Mesenchymal stem cell (in vitro differentiated cells and primary cell): ENCODE data around the gene TMEM127.

Source experiments
- DNase-seq: peaks from one replicate; pipeline ENCODE4 v3.0.0-alpha.2; 2013
- H2AFZ ChIP-seq: one replicate; pipeline ENCODE4 v1.6.1; 2013; ENCODE audit warnings: low read depth, mild to moderate bottlenecking, control low read depth, inconsistent platforms, low read length, moderate library complexity
- H2AK5ac ChIP-seq: 2 replicates; pipeline ENCODE4 v1.6.1; 2013; ENCODE audit warnings: low read length, moderate library complexity, mild to moderate bottlenecking, inconsistent platforms; ENCODE audit not compliant: severe bottlenecking
- H2BK120ac ChIP-seq: one replicate; pipeline ENCODE4 v1.6.1; 2013; ENCODE audit warnings: low read depth, mild to moderate bottlenecking, inconsistent platforms, low read length, moderate library complexity
- H2BK12ac ChIP-seq, 2 experiments: one replicate each; pipeline ENCODE4 v1.6.1; 2013; ENCODE audit warnings: inconsistent platforms in 2 of 2, low read length in 2 of 2, mild to moderate bottlenecking in 2 of 2, moderate library complexity in 2 of 2, control low read depth in 1 of 2
- H2BK15ac ChIP-seq: one replicate; pipeline ENCODE4 v1.6.1; 2013; ENCODE audit warnings: mild to moderate bottlenecking, low read depth, inconsistent platforms; ENCODE audit not compliant: poor library complexity, severe bottlenecking
- H2BK5ac ChIP-seq: 2 replicates; pipeline ENCODE4 v1.6.1; 2013; ENCODE audit warnings: low read depth, mild to moderate bottlenecking, low read length, control low read depth, inconsistent platforms; ENCODE audit not compliant: poor library complexity, severe bottlenecking
- H3K14ac ChIP-seq, 2 experiments: one replicate each; pipeline ENCODE4 v1.6.1; 2013; ENCODE audit warnings: inconsistent platforms in 2 of 2, low read length in 2 of 2, control low read depth in 1 of 2, mild to moderate bottlenecking in 1 of 2, moderate library complexity in 1 of 2
- H3K18ac ChIP-seq, 2 experiments: one replicate each; pipeline ENCODE4 v1.6.1; 2013; ENCODE audit warnings: inconsistent platforms in 2 of 2, low read length in 2 of 2, control low read depth in 1 of 2, low read depth in 1 of 2, mild to moderate bottlenecking in 1 of 2
- H3K23ac ChIP-seq, 2 experiments: one replicate each; pipeline ENCODE4 v1.6.1; 2013; ENCODE audit warnings: inconsistent platforms in 2 of 2, low read length in 2 of 2, mild to moderate bottlenecking in 2 of 2, moderate library complexity in 2 of 2, control low read depth in 1 of 2
- H3K27ac ChIP-seq: 2 replicates; pipeline ENCODE4 v1.5.1; 2013; ENCODE audit warnings: mild to moderate bottlenecking, moderate library complexity, low read length, control low read depth, inconsistent platforms; ENCODE audit not compliant: poor library complexity, severe bottlenecking
- H3K27me3 ChIP-seq, 2 experiments: 2 replicates each; pipeline versions ENCODE4 v1.6.1 to v1.7.0; 2013; ENCODE audit warnings: low read length in 2 of 2, mild to moderate bottlenecking in 2 of 2, moderate library complexity in 2 of 2, control low read depth in 1 of 2, inconsistent platforms in 1 of 2; ENCODE audit not compliant: control insufficient read depth in 1 of 2, insufficient read depth in 1 of 2
- H3K36me3 ChIP-seq, 2 experiments: 2 replicates each; pipeline versions ENCODE4 v1.6.1 to v1.7.0; 2013; ENCODE audit warnings: low read length in 2 of 2, control low read depth in 1 of 2, inconsistent platforms in 1 of 2, low read depth in 1 of 2, mild to moderate bottlenecking in 1 of 2; ENCODE audit not compliant: insufficient read depth in 2 of 2, control insufficient read depth in 1 of 2
- H3K4ac ChIP-seq, 2 experiments: one replicate each; pipeline ENCODE4 v1.6.1; 2013; ENCODE audit warnings: inconsistent platforms in 2 of 2, low read length in 2 of 2, mild to moderate bottlenecking in 2 of 2, moderate library complexity in 2 of 2, control low read depth in 1 of 2, low read depth in 1 of 2
- H3K4me1 ChIP-seq: 2 replicates; pipeline ENCODE4 v1.6.1; 2013; ENCODE audit warnings: low read depth, low read length, control low read depth; ENCODE audit not compliant: control insufficient read depth, insufficient read depth
- H3K4me2 ChIP-seq: 2 replicates; pipeline ENCODE4 v1.6.1; 2013; ENCODE audit warnings: low read length, mild to moderate bottlenecking, inconsistent platforms; ENCODE audit not compliant: poor library complexity, severe bottlenecking
- H3K4me3 ChIP-seq, 2 experiments: 2 replicates each; pipeline versions ENCODE4 v1.5.1 to v1.7.0; 2013; ENCODE audit warnings: low read length in 2 of 2, mild to moderate bottlenecking in 2 of 2, control low read depth in 1 of 2, low read depth in 1 of 2; ENCODE audit not compliant: insufficient read depth in 1 of 2
- H3K79me1 ChIP-seq: replicated peaks from 2 replicates; pipeline ENCODE4 v1.6.1; 2013; ENCODE audit warnings: mild to moderate bottlenecking, control low read depth, low read length, inconsistent platforms; ENCODE audit not compliant: poor library complexity, severe bottlenecking
- H3K9ac ChIP-seq: 2 replicates; pipeline ENCODE4 v1.7.0; 2013; ENCODE audit warnings: mild to moderate bottlenecking, low read length, moderate library complexity
- H3K9me3 ChIP-seq: 2 replicates; pipeline ENCODE4 v1.7.0; 2013; ENCODE audit warnings: mild to moderate bottlenecking, low read length; ENCODE audit not compliant: control insufficient read depth
- H4K8ac ChIP-seq: one replicate; pipeline ENCODE4 v1.6.1; 2013; ENCODE audit warnings: inconsistent platforms, mild to moderate bottlenecking, low read length, moderate library complexity
- H4K91ac ChIP-seq: one replicate; pipeline ENCODE4 v1.6.1; 2013; ENCODE audit warnings: mild to moderate bottlenecking, low read length, inconsistent platforms
- WGBS: methylation state at CpG from one replicate; pipeline ENCODE4 v1.1.7; 2013; ENCODE audit warnings: mixed read lengths; 5-methylcytosine and 5-hydroxymethylcytosine counted together

TMEM127 gene

DNA sequence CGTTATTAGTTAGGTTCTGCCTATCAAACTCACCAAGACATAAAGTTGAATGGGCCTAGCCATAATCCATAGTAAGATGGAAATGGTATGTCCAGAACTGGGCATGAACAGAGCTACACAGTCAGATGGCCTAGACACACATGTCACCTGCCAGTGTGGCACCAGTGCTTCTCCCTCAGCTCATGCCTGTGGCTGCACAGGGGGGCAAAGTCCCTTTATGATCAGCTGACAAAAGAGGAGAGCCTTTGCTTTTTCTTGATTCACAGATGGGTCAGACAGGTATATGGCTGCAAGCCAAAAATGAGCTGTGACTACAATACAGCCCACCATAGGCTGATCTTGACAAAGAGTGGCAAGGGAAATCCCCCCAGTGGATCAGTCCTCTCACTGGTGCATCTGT lies 28.9 kb downstream of the TMEM127 start:
- no peak overlapping the region for H4K91ac ChIP-seq
- H2AK5ac ChIP-seq: no peak overlapping the region
- H2BK12ac ChIP-seq: no peak overlapping the region
- H3K4ac ChIP-seq: no peak overlapping the region
- no peak for DNase-seq
- H3K14ac ChIP-seq: no peak overlapping the region
- H3K27me3 ChIP-seq: no peaks in the 10 kb centered on the region
- H3K4me2 ChIP-seq: no peak overlapping the region
- no peak overlapping the region for H2BK120ac ChIP-seq
- H3K79me1 ChIP-seq: peaks cover 11% of the 10 kb centered on the region
- H3K9ac ChIP-seq: no peak overlapping the region
- peaks cover 2% of the 10 kb centered on the region for H3K4me1 ChIP-seq
- H2BK15ac ChIP-seq: no peak overlapping the region
- no peaks in the 10 kb centered on the region for H3K9me3 ChIP-seq
- no peak overlapping the region for H3K18ac ChIP-seq
- WGBS: 100% methylated on average over 1 of the region's 1 CpG
- no peak overlapping the region for H2BK5ac ChIP-seq
- peaks cover 10 to 17% of the 10 kb centered on the region in 2 experiments for H3K36me3 ChIP-seq
- H2AFZ ChIP-seq: no peak overlapping the region
- no peak overlapping the region for H4K8ac ChIP-seq
- H3K4me3 ChIP-seq: no peak overlapping the region
- H3K27ac ChIP-seq: no peak overlapping the region
- H3K23ac ChIP-seq: no peak overlapping the region

DNA sequence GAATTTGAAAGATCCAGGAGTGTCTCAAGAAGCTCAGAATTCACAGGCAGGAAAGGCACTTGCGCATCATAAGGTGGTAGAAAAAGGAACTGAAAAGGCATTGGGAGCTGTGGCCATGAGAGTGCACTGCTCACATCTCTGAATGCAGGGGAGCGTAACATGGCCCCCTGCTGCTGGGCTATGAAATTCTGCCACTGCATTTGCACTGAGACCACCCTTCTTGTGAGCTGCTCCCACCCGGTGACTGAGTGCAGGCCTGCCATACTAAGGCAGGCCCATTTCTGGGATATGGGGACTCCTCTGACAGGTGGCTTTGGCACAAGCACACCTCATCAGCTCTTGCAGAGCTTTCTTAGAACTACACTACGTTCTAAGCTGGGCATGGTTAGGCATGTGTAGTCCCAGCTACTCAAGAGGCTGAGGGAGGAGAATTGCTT lies 31.9 kb downstream of the TMEM127 start:
- no peaks in the 10 kb centered on the region for H3K9me3 ChIP-seq
- H2BK15ac ChIP-seq: no peak overlapping the region

DNA sequence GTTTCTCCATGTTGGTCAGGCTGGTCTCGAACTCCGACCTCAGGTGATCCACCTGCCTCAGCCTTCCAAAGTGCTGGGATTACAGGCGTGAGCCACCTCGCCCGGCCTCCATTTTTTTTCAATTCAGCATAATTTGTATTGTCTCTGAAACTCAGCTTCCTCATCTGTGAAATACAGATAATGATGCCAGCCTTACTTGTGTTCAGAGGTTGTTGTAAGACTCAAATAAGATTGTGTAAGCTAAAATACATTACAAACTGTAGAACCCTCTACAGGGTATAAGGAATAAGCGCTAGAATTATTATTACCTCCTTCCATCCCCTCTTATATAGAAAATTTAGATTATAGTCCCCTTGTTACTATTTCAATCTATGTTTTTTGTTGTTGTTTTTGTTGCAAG lies 32.4 kb downstream of the TMEM127 start:
- H3K4me1 ChIP-seq: peaks cover 4% of the 10 kb centered on the region
- H3K4me3 ChIP-seq: no peak overlapping the region
- H3K27ac ChIP-seq: no peak overlapping the region
- no peak overlapping the region for H3K4me2 ChIP-seq
- H2BK5ac ChIP-seq: no peak overlapping the region
- no peak overlapping the region for H2AFZ ChIP-seq
- peaks cover 3 to 4% of the 10 kb centered on the region in 2 experiments for H3K36me3 ChIP-seq
- no peak overlapping the region for H4K8ac ChIP-seq
- no peak overlapping the region for H2AK5ac ChIP-seq
- no peak overlapping the region for H2BK15ac ChIP-seq
- H2BK120ac ChIP-seq: no peak overlapping the region
- H3K23ac ChIP-seq: no peak overlapping the region
- H3K9me3 ChIP-seq: no peaks in the 10 kb centered on the region
- no peak for DNase-seq
- 95% methylated on average over 2 of the region's 6 CpGs for WGBS
- H3K14ac ChIP-seq: no peak overlapping the region
- no peak overlapping the region for H4K91ac ChIP-seq
- H3K79me1 ChIP-seq: peaks cover 20% of the 10 kb centered on the region
- no peaks in the 10 kb centered on the region for H3K27me3 ChIP-seq
- H3K4ac ChIP-seq: no peak overlapping the region
- no peak overlapping the region for H2BK12ac ChIP-seq
- H3K18ac ChIP-seq: no peak overlapping the region
- H3K9ac ChIP-seq: no peak overlapping the region

More for the DNA sequence above, 31.9 kb downstream of the TMEM127 start:
- peaks cover 20% of the 10 kb centered on the region for H3K79me1 ChIP-seq
- H3K9ac ChIP-seq: no peak overlapping the region
- no peak overlapping the region for H4K8ac ChIP-seq
- no peak overlapping the region for H3K4me3 ChIP-seq
- no peak overlapping the region for H2BK5ac ChIP-seq
- H4K91ac ChIP-seq: no peak overlapping the region
- no peak overlapping the region for H3K18ac ChIP-seq
- no peak overlapping the region for H3K23ac ChIP-seq
- DNase-seq: no peak
- no peak overlapping the region for H3K14ac ChIP-seq
- no peak overlapping the region for H3K4me2 ChIP-seq
- H3K36me3 ChIP-seq: peaks cover 3 to 4% of the 10 kb centered on the region in 2 experiments
- peaks cover 4% of the 10 kb centered on the region for H3K4me1 ChIP-seq
- H3K27ac ChIP-seq: no peak overlapping the region
- H2AFZ ChIP-seq: no peak overlapping the region
- H2AK5ac ChIP-seq: no peak overlapping the region
- H2BK120ac ChIP-seq: no peak overlapping the region
- H2BK12ac ChIP-seq: no peak overlapping the region
- no peaks in the 10 kb centered on the region for H3K27me3 ChIP-seq
- no peak overlapping the region for H3K4ac ChIP-seq
- WGBS: 91% methylated on average over 4 of the region's 4 CpGs

DNA sequence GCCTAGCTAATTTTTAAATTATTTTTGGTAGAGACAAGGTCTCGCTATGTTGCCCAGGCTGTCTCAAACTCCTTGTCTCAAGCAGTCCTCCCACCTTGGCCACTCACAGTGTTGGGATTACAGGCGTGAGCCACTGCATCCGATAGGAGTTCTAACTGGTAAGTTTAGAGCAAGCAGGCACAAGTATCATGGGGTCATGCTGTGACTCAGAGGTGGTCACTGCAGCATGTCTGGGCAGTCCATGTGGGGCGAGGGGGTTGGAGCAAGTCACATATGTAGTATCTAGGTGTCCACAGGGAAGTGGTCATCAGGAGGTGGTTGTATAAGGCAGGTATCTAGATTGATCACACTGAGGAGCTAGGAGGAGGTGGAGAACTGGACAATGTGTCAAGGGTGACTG lies 34.5 kb downstream of the TMEM127 start:
- no peak overlapping the region for H3K4me2 ChIP-seq
- H3K27ac ChIP-seq: no peak overlapping the region
- no peak overlapping the region for H2BK120ac ChIP-seq
- no peak overlapping the region for H3K9ac ChIP-seq
- WGBS: 94% methylated on average over 4 of the region's 4 CpGs
- no peak overlapping the region for H2BK12ac ChIP-seq
- peak overlapping the region; percentile 66 for H4K91ac ChIP-seq
- no peak overlapping the region for H4K8ac ChIP-seq
- no peak overlapping the region for H3K4me3 ChIP-seq
- H2BK5ac ChIP-seq: no peak overlapping the region
- H3K27me3 ChIP-seq: no peaks in the 10 kb centered on the region
- no peak overlapping the region for H3K4ac ChIP-seq
- H3K14ac ChIP-seq: no peak overlapping the region
- H3K23ac ChIP-seq: no peak overlapping the region
- no peak overlapping the region for H2BK15ac ChIP-seq
- H3K18ac ChIP-seq: no peak overlapping the region
- H3K9me3 ChIP-seq: no peaks in the 10 kb centered on the region
- H2AFZ ChIP-seq: no peak overlapping the region
- H2AK5ac ChIP-seq: no peak overlapping the region
- H3K79me1 ChIP-seq: peaks cover 18% of the 10 kb centered on the region
- H3K4me1 ChIP-seq: peaks cover 4% of the 10 kb centered on the region
- no peak for DNase-seq
- H3K36me3 ChIP-seq: no peaks in the 10 kb centered on the region
